WTC11 (cell line): Measurements from ENCODE around the gene MRPL33. TPM values are rescaled to one million over a fixed set of nuclear protein-coding genes. Genes with fewer than 3 reads are reported as not detected.
A peak's percentile ranks its signal among the peaks of the same experiment; 100 is the strongest.

ENCODE experiments used
- ATAC-seq: fragments of 200-7000 bp; cut with Tn5 transposase; 2 replicates; pipeline ENCODE4 v1.10.0; 2021; ENCODE audit warnings: mild to moderate bottlenecking, moderate library complexity
- CTCF ChIA-PET: fragments of 300-600 bp; sonication (Branson Sonifier 250); formaldehyde crosslinking; loops from one replicate; lab custom pipeline; 2021; ENCODE audit warnings: antibody characterized with exemption; lab: Charles Lee
- POLR2A ChIA-PET: fragments of 350-600 bp; sonication (Branson Sonifier 250); formaldehyde crosslinking; loops from one replicate; lab custom pipeline; 2021; ENCODE audit warnings: antibody characterized with exemption; lab: Charles Lee
- DNase-seq: peaks from one replicate; pipeline ENCODE4 v3.0.0; 2021; ENCODE audit warnings: low spot score
- H3K27ac Mint-ChIP-seq: 2 replicates; pipeline ENCODE4 v1.8.0; 2021; ENCODE audit warnings: mixed read lengths
- H3K27me3 Mint-ChIP-seq: 2 replicates; pipeline ENCODE4 v1.8.0; 2021; ENCODE audit warnings: low read depth, mild to moderate bottlenecking, moderate library complexity, mixed read lengths
- H3K36me3 Mint-ChIP-seq: 2 replicates; pipeline ENCODE4 v1.8.0; 2021; ENCODE audit warnings: mixed read lengths
- H3K4me1 Mint-ChIP-seq: 2 replicates; pipeline ENCODE4 v1.8.0; 2022; ENCODE audit warnings: mixed read lengths
- H3K4me3 Mint-ChIP-seq: 2 replicates; pipeline ENCODE4 v1.8.0; 2021; ENCODE audit warnings: mild to moderate bottlenecking, moderate library complexity, mixed read lengths
- H3K9me3 Mint-ChIP-seq: 2 replicates; pipeline ENCODE4 v1.8.0; 2021; ENCODE audit warnings: mixed read lengths
- ELF4 ChIP-seq: sonication (generic); formaldehyde crosslinking; IDR thresholded peaks from 2 replicates; pipeline ENCODE4 v1.8.1; 2022; ENCODE audit warnings: low read depth, mild to moderate bottlenecking, moderate library complexity, missing genetic modification reagents
- ESRRA ChIP-seq: sonication (generic); formaldehyde crosslinking; IDR thresholded peaks from 2 replicates; pipeline ENCODE4 v1.8.1; 2022; ENCODE audit warnings: mild to moderate bottlenecking, missing genetic modification reagents, borderline replicate concordance
- FOXK1 ChIP-seq: sonication (generic); formaldehyde crosslinking; IDR thresholded peaks from 2 replicates; pipeline ENCODE4 v1.8.0; 2022; ENCODE audit warnings: mild to moderate bottlenecking, moderate library complexity, missing genetic modification reagents
- GABPB1 ChIP-seq: sonication (generic); formaldehyde crosslinking; IDR thresholded peaks from 2 replicates; pipeline ENCODE4 v1.8.1; 2023; ENCODE audit warnings: mild to moderate bottlenecking, missing genetic modification reagents
- GRHL2 ChIP-seq: fragments of 250-450 bp; sonication (Bioruptor Pico); IDR thresholded peaks from 2 replicates; pipeline ENCODE4 v1.8.0; 2022; ENCODE audit warnings: mild to moderate bottlenecking, moderate library complexity; ENCODE audit not compliant: insufficient replicate concordance, severe bottlenecking
- MXD4 ChIP-seq: fragments of 250-450 bp; sonication (Bioruptor Pico); IDR thresholded peaks from 2 replicates; pipeline ENCODE4 v1.8.0; 2021; ENCODE audit warnings: mild to moderate bottlenecking, moderate library complexity, borderline replicate concordance
- NFE2L1 ChIP-seq: sonication (generic); formaldehyde crosslinking; IDR thresholded peaks from 2 replicates; pipeline ENCODE4 v1.8.1; 2023; ENCODE audit warnings: missing genetic modification reagents
- NR2C2 ChIP-seq: sonication (generic); formaldehyde crosslinking; IDR thresholded peaks from 2 replicates; pipeline ENCODE4 v1.8.0; 2022; ENCODE audit warnings: mild to moderate bottlenecking, missing genetic modification reagents
- RELA ChIP-seq: sonication (generic); formaldehyde crosslinking; IDR thresholded peaks from 2 replicates; pipeline ENCODE4 v1.8.1; 2022; ENCODE audit warnings: missing genetic modification reagents, mild to moderate bottlenecking, borderline replicate concordance
- SMAD4 ChIP-seq: sonication (generic); formaldehyde crosslinking; IDR thresholded peaks from 2 replicates; pipeline ENCODE4 v1.8.0; 2022; ENCODE audit warnings: mild to moderate bottlenecking, missing genetic modification reagents
- ZBTB21 ChIP-seq: sonication (generic); formaldehyde crosslinking; IDR thresholded peaks from 2 replicates; pipeline ENCODE4 v1.8.1; 2023; ENCODE audit warnings: mild to moderate bottlenecking, missing genetic modification reagents, borderline replicate concordance
- ZNF138 ChIP-seq: sonication (generic); formaldehyde crosslinking; conservative IDR thresholded peaks from 2 replicates; pipeline ENCODE4 v1.8.1; 2022; ENCODE audit warnings: mild to moderate bottlenecking, moderate library complexity, missing genetic modification reagents
- total RNA-seq: library from RNA; stranded (reverse); gene quantifications from 3 replicates; pipeline ENCODE4 v1.2.3, GENCODE V29; 2021
- TF ChIP-seq, protein P1 (sequence below): sonication (generic); formaldehyde crosslinking; IDR thresholded peaks from 2 replicates; pipeline ENCODE4 v1.8.1; 2023; ENCODE audit warnings: mild to moderate bottlenecking, missing genetic modification reagents, moderate library complexity
- TF ChIP-seq, protein P2 (sequence below): sonication (generic); formaldehyde crosslinking; IDR thresholded peaks from 2 replicates; pipeline ENCODE4 v1.8.1; 2022; ENCODE audit warnings: low read depth, missing genetic modification reagents, borderline replicate concordance
- TF ChIP-seq, protein P3 (sequence below): sonication (generic); formaldehyde crosslinking; IDR thresholded peaks from 2 replicates; pipeline ENCODE4 v1.8.1; 2022; ENCODE audit warnings: missing genetic modification reagents, borderline replicate concordance
- TF ChIP-seq, protein P4 (sequence below): sonication (generic); formaldehyde crosslinking; IDR thresholded peaks from 2 replicates; pipeline ENCODE4 v1.8.1; 2023; ENCODE audit warnings: mild to moderate bottlenecking, missing genetic modification reagents, borderline replicate concordance
- TF ChIP-seq, protein P5 (sequence below): sonication (generic); formaldehyde crosslinking; IDR thresholded peaks from 2 replicates; pipeline ENCODE4 v1.8.1; 2023; ENCODE audit warnings: mild to moderate bottlenecking, missing genetic modification reagents, moderate library complexity
- TF ChIP-seq, protein P6 (sequence below): sonication (generic); formaldehyde crosslinking; IDR thresholded peaks from 2 replicates; pipeline ENCODE4 v1.8.1; 2022; ENCODE audit warnings: mild to moderate bottlenecking, moderate library complexity, missing genetic modification reagents
- TF ChIP-seq, protein P7 (sequence below): fragments of 250-450 bp; sonication (Bioruptor Pico); IDR thresholded peaks from 2 replicates; pipeline ENCODE4 v2.1.2; 2022; ENCODE audit warnings: mild to moderate bottlenecking, moderate library complexity

MRPL33 gene
- total RNA-seq, 1 experiment from 2014 or later, result 52.5 TPM

DNA sequence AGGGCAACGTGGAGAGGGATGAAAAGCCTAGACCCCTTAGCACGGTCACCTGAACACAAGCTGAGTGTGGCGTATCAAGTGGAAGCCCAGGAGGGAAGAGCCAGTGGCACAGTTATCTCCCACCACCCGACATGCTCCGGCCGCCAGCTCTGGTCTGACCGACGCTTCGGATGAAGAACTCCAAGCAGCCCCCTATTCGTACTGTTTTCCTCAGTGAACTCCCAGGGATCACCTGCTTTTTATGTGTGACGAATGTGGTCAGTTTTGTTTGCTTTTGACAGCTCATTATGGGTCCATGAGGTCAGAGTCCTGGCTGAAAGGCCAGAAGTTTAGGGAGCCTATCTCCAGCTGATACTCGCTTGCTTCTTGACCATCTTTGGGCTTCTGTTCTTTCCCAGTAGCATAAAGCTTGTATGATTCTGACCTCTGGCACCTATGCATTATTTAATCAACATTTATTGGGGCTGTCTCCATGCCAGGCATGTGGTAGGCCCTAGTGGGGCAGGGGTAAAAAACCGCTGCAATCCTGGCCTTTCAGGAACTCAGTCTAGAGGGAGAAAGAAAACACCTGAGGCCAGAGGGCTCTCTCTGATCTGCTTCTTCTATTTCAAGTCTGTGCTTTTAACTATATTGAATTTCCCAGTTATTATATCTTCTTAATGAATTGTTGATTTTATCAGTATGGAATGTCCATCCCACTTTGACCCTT, 33.0 kb upstream of the MRPL33 start:
- H3K4me1 Mint-ChIP-seq, result peaks cover 19% of the 10 kb centered on the region

DNA sequence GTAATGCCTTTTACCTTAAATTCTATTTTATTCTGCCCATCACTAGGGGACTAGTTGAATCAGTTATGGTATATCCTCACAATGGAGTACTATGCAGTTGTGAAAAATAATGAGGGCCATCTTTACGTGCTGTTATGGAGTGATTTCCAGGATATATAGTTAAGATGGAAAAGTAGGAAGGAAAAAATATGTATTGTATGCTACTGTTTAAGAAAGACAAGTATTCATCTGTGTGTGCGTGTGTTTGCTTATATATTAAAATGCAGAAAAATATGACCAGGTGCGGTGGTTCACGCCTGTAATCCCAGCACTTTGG, 32.5 kb upstream of the MRPL33 start:
- ChIA-PET CTCF (no interaction called here), POLR2A (no interaction called here)
- Mint-ChIP-seq H3K27me3 (peaks cover 14% of the 10 kb centered on the region), H3K4me3 (no peak overlapping the region), H3K27ac (no peak overlapping the region), H3K36me3 (peaks cover 2% of the 10 kb centered on the region), H3K4me1 (peaks cover 19% of the 10 kb centered on the region), H3K9me3 (peaks cover 15% of the 10 kb centered on the region)
- DNase-seq (no peak), ATAC-seq (no peak)
- TF ChIP-seq SMAD4 (CRISPR knock-in tag), result no peak
- TF ChIP-seq, protein P1, sequence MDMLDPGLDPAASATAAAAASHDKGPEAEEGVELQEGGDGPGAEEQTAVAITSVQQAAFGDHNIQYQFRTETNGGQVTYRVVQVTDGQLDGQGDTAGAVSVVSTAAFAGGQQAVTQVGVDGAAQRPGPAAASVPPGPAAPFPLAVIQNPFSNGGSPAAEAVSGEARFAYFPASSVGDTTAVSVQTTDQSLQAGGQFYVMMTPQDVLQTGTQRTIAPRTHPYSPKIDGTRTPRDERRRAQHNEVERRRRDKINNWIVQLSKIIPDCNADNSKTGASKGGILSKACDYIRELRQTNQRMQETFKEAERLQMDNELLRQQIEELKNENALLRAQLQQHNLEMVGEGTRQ (CRISPR knock-in tag), result no peak
- TF ChIP-seq RELA (CRISPR knock-in tag), result no peak
- TF ChIP-seq MXD4 (CRISPR knock-in tag), result no peak
- TF ChIP-seq, protein P2, sequence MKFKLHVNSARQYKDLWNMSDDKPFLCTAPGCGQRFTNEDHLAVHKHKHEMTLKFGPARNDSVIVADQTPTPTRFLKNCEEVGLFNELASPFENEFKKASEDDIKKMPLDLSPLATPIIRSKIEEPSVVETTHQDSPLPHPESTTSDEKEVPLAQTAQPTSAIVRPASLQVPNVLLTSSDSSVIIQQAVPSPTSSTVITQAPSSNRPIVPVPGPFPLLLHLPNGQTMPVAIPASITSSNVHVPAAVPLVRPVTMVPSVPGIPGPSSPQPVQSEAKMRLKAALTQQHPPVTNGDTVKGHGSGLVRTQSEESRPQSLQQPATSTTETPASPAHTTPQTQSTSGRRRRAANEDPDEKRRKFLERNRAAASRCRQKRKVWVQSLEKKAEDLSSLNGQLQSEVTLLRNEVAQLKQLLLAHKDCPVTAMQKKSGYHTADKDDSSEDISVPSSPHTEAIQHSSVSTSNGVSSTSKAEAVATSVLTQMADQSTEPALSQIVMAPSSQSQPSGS, result no peak
- no peak for TF ChIP-seq ESRRA (CRISPR knock-in tag)
- TF ChIP-seq NR2C2 (CRISPR knock-in tag), result no peak
- no peak for TF ChIP-seq GABPB1 (CRISPR knock-in tag)
- TF ChIP-seq, protein P3, sequence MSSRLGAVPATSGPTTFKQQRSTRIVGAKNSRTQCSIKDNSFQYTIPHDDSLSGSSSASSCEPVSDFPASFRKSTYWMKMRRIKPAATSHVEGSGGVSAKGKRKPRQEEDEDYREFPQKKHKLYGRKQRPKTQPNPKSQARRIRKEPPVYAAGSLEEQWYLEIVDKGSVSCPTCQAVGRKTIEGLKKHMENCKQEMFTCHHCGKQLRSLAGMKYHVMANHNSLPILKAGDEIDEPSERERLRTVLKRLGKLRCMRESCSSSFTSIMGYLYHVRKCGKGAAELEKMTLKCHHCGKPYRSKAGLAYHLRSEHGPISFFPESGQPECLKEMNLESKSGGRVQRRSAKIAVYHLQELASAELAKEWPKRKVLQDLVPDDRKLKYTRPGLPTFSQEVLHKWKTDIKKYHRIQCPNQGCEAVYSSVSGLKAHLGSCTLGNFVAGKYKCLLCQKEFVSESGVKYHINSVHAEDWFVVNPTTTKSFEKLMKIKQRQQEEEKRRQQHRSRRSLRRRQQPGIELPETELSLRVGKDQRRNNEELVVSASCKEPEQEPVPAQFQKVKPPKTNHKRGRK (CRISPR knock-in tag), result no peak
- TF ChIP-seq, protein P4, sequence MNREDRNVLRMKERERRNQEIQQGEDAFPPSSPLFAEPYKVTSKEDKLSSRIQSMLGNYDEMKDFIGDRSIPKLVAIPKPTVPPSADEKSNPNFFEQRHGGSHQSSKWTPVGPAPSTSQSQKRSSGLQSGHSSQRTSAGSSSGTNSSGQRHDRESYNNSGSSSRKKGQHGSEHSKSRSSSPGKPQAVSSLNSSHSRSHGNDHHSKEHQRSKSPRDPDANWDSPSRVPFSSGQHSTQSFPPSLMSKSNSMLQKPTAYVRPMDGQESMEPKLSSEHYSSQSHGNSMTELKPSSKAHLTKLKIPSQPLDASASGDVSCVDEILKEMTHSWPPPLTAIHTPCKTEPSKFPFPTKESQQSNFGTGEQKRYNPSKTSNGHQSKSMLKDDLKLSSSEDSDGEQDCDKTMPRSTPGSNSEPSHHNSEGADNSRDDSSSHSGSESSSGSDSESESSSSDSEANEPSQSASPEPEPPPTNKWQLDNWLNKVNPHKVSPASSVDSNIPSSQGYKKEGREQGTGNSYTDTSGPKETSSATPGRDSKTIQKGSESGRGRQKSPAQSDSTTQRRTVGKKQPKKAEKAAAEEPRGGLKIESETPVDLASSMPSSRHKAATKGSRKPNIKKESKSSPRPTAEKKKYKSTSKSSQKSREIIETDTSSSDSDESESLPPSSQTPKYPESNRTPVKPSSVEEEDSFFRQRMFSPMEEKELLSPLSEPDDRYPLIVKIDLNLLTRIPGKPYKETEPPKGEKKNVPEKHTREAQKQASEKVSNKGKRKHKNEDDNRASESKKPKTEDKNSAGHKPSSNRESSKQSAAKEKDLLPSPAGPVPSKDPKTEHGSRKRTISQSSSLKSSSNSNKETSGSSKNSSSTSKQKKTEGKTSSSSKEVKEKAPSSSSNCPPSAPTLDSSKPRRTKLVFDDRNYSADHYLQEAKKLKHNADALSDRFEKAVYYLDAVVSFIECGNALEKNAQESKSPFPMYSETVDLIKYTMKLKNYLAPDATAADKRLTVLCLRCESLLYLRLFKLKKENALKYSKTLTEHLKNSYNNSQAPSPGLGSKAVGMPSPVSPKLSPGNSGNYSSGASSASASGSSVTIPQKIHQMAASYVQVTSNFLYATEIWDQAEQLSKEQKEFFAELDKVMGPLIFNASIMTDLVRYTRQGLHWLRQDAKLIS (CRISPR knock-in tag), result no peak
- TF ChIP-seq ZBTB21 (CRISPR knock-in tag), result no peak
- TF ChIP-seq GRHL2, result no peak
- no peak for TF ChIP-seq NFE2L1 (CRISPR knock-in tag)
- TF ChIP-seq, protein P5, sequence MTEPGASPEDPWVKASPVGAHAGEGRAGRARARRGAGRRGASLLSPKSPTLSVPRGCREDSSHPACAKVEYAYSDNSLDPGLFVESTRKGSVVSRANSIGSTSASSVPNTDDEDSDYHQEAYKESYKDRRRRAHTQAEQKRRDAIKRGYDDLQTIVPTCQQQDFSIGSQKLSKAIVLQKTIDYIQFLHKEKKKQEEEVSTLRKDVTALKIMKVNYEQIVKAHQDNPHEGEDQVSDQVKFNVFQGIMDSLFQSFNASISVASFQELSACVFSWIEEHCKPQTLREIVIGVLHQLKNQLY (CRISPR knock-in tag), result no peak
- TF ChIP-seq ELF4 (CRISPR knock-in tag), result no peak

More for the DNA sequence above, 33.0 kb upstream of the MRPL33 start:
- ChIA-PET CTCF (interaction anchor here (0.8 kb wide), 2 partner anchors 15 to 16 kb away, joined by 3 to 5 read pairs; no protein-coding TSS in a partner anchor), POLR2A (no interaction called here)
- H3K4me3 Mint-ChIP-seq, result no peak overlapping the region
- peaks cover 14% of the 10 kb centered on the region for H3K27me3 Mint-ChIP-seq
- peaks cover 15% of the 10 kb centered on the region for H3K9me3 Mint-ChIP-seq
- DNase-seq, result no peak
- TF ChIP-seq GABPB1 (CRISPR knock-in tag) (peak; percentile 32; the same call in 1 of the 2 replicates), FOXK1 (CRISPR knock-in tag) (no peak), ZNF138 (no peak)
- TF ChIP-seq, protein P6, sequence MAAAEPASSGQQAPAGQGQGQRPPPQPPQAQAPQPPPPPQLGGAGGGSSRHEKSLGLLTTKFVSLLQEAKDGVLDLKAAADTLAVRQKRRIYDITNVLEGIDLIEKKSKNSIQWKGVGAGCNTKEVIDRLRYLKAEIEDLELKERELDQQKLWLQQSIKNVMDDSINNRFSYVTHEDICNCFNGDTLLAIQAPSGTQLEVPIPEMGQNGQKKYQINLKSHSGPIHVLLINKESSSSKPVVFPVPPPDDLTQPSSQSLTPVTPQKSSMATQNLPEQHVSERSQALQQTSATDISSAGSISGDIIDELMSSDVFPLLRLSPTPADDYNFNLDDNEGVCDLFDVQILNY (CRISPR knock-in tag), result no peak
- TF ChIP-seq, protein P7, sequence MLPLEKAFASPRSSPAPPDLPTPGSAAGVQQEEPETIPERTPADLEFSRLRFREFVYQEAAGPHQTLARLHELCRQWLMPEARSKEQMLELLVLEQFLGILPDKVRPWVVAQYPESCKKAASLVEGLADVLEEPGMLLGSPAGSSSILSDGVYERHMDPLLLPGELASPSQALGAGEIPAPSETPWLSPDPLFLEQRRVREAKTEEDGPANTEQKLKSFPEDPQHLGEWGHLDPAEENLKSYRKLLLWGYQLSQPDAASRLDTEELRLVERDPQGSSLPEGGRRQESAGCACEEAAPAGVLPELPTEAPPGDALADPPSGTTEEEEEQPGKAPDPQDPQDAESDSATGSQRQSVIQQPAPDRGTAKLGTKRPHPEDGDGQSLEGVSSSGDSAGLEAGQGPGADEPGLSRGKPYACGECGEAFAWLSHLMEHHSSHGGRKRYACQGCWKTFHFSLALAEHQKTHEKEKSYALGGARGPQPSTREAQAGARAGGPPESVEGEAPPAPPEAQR (CRISPR knock-in tag), result no peak
- peaks cover 2% of the 10 kb centered on the region for H3K36me3 Mint-ChIP-seq
- ATAC-seq, result no peak
- H3K27ac Mint-ChIP-seq, result no peak overlapping the region
